Stimulated activated CD4-positive, alpha-beta T cell treated with anti-CD3 and anti-CD28 coated beads, Interleukin-4, amount 100 ng/mL, for 4 hours (primary cell): Measurements from ENCODE around the gene PAGE1.
"Not testable (repeated sequence)": the region's sequence is repeated elsewhere in the genome, so short reads cannot be mapped to it uniquely, and the experiment has no call there.

Source experiments
- DNase-seq, 2 experiments: peaks; one replicate each; pipeline ENCODE4 v3.0.0-alpha.2; 2020

Gene PAGE1, protein sequence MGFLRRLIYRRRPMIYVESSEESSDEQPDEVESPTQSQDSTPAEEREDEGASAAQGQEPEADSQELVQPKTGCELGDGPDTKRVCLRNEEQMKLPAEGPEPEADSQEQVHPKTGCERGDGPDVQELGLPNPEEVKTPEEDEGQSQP

DNA sequence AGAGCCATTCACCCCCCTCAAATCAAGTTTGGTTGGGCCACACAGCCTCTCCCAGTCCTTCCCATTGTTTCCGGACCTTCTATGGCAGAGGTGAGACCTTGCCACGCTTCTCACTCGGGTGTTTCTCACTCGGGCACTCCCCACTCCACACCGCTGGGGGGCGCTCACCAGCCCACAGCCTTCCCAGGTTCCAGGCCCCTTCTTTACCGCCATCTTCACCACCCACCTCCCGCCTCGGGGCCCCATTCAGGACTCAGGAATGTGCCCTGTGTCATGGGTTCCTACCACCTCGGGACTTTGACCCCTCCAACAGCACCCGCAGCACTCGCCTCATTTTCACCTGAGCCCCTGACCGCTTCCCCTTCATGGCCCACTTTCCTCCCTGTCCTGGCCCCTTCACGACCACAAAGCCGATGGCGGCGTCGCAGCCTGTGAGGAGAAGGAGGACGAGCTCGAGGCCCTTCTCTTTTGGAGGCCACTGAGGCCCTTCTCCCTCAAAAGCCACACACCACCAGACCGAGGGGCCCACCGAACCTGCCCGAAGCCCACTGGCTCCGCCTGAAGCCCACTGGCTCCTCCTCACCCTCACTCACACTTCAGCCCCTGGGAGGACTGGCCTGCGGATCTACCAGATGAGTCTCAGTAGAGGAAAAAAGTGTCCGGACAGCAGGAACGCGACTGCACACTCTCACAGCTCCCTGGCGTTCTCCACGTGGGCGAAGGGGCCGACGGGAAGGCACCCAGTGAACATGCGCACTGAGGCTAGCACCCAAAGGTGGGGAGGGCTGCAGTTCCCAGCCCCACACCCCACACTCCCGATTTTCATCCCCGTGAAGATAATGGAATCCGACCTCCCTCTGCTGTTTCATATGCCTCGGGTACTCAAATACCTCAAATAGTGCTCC is at the start of gene PAGE1:
PAGE1 (minus strand) TSS at position 709 of the 905 bp plus-strand sequence. CDS start 1,214 bp downstream, outside the sequence.
- no peak for DNase-seq

DNA sequence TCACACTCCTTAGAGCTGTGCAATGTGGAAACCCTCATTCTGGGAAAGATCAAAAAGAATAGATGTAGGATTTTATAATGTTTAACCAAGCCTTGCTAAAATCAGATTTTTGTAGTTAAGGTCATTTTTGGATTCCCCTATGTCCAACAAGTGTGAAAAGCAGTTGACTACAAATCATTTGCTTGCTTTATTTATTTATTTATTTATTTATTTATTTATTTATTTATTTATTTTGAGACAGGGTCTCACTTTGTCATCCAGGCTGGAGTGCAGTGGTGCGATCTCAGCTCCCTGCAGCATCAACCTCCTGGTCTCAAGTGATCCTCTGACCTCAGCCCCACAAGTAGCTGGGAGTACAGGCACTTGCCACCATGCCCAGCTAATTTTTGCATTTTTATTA is 45.7 kb upstream of the PAGE1 start:
- DNase-seq = not testable (repeated sequence)

DNA sequence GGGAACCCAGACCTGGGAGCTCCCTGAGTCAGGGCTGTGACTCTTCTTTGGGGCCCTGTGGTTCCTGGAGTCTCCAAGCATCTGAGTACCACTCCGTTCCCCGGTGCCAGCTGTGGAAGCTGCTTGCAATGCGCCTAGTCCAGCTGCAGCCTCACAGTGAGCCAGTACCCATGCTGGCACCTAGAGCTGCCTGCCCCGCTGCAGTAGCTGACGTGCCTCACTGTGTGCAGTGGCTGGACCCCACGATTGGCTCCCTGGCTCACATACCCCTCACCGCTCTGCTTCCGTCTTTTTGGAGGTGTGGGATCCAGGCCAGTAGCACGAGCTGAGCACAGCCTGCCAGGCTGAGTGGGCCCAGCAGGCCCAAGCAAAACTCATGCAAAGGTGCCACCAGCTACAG is 32.1 kb upstream of the PAGE1 start:
- no peak for DNase-seq

DNA sequence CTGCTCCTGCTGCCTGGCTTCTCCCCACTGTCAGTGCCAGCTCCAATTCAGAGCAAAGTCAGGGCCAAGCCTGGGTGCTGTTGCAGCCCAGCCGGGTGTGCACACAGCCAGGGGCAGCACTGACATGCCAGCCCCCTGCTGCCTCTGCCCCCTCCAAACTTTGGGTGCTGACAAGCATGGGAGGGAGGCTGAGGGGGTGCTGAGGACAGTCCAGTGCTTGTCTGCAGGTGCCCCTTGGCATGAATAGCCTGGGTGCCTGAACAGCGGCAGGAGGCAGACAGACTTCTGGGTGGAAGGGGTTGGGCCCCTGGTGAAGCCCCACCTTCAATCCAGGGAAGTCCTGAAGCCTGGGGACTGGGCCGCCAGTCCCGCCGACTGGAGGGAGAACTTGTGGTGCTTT is 31.2 kb upstream of the PAGE1 start:
- DNase-seq = no peak

DNA sequence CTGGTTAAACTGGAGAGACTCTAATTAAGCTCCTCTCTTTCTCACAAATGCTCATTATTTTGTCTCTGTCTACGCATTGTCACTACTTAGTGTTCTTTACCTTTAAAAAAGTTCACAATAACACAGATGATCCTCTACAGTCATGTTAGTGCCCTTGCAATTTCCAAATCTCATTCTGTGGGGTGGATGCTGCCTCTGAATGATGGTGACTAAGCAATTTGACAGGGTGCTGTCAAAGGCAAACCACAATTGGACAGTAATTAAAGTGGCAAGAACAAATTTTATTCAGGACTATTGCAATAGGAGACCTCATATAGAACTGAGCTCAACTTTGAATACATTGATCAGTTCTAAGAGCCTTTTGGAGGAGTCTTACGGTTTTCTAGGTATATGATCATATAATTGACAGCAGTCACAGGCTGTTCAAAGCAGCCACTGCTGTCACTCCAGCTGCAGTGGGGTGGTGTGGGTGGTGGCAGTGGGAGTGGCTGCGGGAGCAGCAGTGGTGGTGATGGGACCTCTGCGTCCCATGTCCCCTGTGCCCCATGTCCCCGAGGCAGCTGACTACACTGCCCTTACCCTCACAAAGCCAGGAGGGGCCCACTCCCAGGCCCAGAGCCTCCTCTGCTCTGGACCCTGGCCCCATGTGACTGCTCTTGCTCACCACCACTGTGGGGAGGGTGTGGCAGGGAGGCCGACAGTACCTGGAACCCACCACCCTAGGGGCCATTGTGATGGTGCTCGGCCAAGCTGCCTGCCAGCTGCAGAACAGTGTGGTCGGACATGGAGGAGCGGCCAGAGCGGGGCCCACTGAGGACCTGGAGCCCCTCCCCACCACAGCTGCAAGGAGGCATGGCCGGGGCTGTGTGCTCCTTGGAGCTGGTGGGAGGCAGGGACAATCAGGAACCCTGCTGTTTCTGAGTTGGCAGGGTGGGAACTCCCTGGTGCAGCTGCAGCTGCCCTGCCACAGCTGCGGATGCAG is 30.4 kb upstream of the PAGE1 start:
- DNase-seq = no peak

DNA sequence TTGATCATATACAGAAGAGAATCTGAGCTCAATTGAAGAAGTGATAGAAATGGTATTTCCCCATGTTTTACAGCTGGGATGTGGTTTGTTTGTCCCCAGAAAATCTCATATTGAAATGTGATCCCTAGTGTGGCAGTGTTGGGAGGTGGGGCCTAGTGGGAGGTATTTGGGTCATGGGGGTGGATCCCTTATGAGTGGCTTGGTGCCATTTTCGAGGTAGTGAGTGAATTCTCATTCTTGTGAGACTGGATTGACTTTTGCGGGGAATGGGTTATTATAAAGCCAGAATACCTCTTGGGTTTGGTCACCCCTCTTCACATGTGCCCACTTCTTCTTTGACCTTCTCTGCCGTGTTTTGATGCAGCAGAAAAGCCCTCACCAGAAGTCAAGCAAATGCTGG is 29.6 kb upstream of the PAGE1 start:
- DNase-seq = no peak

DNA sequence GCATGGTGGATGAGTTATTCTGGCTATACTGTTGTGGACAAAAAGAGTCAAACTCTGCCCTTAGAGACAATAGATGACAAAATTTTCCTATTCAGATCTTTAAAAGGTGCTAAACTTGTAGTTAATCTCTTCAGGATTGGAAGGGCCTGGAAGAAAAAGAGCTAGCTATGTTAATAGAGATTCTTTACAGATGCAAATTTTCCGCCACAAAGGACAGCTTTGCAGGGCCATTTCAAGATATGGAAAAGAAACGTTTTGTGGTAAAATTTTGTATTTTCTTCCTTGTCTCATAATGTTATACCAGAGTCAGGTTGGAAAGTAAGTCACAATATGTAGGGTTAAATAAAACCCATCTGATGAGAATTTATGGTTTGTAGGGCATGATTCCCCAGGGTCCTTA is 24.3 kb upstream of the PAGE1 start:
- DNase-seq = not testable (repeated sequence)

DNA sequence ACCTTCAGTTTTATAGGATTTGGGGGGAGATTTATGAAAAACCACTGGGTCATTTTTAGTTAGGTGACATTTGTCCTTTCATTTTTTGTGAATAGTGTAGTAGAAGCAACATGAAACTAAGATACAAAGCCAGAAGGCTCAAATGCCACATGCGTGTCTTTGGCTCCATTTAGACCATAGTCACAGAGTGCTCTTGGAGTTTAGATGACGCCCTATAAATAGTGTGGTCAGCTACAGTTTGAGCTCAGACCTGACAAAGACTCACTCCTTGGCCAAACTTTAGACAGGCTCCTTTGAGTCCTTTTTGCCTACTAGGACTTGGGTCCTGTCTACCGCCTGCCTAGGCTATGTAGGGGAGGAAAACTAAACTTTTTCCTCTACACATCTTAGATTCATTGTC is 16.8 kb upstream of the PAGE1 start:
- DNase-seq = no peak

DNA sequence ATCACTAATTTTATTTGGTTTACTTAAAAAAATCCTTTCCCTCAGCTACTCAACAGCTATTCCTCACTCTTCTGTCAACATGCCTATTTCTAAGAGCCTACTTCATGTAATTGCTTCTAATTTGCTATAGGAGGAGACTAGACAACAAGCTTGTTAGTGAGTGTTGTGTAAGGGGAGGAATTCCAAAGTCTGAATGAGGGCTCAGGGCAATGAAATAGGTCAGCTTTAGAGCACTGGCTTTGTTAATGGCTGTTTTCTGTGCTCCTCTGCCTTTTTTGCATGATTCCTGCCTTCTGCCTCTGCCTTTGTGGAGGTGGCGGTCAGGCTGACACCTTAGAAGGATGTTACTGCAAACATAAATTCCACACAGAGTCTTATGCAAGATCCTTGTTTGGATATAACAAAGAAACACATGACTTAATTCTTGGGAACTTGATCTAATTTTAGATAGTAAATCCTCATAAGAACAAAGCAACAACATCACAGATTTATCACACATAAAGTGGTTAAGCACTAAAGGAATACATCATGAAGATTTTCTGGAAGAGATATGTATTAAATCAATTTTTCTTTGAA is 15.0 kb upstream of the PAGE1 start:
- no peak for DNase-seq

DNA sequence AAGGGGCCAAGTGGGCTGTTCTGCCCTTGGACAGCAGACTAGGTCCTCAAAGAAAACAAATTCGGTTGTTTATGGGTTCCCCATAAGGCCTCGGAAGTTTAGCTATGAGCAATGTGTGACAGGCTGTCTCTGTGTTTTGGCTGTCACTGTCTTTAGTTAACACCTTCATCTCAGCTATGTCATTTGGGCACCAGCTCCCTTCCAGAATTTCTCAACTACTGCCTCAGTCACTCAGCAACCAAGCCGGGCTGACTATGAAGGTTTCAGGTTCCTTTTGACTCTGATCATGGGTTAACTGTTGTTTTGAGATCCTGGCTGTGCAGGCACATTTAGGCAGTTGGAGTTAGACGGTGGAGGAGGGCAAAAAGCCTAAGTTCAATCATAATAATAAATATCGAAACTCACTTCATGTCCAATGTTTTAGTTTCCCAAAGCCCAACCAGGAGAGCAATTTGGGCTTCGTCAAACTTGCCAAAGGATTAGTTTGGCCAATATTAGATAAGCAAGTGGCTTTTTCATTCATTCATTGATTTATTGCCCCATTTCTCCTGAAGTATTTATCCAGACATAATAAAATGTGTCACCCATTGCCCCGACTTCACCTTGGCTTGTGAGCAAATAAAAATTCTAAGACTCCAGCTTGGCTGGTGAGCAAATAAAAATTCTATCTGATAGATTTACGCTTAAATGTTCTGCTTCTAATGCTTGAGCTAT is 9.1 kb upstream of the PAGE1 start:
- DNase-seq = no peak

DNA sequence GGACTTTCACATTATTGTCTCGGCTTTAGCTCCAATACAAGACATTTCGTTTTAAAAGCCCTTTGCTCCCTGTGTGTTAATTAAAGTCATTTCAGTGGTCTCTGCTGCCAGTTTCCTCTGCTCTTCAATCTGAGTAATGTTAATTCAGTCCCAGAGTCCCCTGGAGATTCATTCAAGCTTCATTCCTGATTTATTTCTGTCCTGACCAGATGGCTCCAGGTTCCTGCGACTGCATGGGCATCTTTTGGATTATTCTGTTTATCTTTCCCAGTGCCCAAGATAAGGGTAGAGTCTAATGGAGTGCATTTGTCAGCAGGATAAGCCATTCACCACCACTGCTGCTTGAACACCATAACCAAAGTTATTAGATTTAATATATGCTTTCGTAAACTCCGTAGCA is 6.1 kb upstream of the PAGE1 start:
- no peak for DNase-seq

DNA sequence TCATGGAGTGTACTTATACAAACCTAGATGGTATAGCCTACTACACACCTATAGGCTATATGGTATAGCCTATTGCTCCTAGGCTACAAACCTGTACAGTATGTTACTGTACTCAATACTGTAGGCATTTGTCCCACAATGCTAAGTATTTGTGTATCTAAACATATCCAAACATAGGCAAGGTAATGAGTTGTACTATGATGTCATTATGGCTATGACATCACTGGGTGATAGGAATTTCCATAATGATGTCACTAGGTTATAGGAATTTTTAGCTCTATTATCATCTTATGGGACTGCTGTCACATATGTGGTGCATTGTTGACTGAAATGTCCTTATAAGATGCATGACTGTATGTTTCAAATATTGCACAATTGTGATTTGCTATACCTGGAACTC is 5.5 kb upstream of the PAGE1 start:
- no peak for DNase-seq

DNA sequence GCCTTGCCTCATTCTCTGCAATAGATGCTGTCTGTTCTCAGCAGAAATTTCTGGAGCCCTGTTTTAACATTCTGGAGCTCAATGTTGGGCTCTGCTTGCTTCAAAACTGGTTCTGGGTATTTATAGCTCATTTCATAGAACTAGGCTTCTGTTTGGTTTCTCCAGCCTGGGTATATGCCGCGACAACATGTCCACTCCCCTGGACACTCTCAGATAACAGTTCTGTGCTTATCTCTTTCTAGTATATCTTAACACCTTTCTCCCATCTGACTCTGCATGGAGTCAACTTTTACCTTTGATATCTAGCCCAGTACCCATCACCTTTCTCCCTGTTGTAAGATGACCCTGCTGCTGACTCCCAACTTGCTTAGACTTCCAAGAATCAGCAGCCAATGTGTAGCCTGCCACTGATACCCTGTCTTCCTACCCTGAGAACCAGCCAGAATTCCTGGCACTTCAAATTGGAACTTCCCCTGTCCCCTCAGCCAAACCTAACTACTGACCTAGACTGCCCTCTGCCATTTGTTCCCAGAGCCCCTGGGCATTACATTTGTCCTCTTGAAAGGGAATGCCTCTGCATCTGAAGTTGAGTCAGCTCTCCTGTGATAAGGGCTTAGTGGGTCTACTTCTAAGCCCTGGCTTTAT is 20.6 kb downstream of the PAGE1 start:
- DNase-seq = no peak

DNA sequence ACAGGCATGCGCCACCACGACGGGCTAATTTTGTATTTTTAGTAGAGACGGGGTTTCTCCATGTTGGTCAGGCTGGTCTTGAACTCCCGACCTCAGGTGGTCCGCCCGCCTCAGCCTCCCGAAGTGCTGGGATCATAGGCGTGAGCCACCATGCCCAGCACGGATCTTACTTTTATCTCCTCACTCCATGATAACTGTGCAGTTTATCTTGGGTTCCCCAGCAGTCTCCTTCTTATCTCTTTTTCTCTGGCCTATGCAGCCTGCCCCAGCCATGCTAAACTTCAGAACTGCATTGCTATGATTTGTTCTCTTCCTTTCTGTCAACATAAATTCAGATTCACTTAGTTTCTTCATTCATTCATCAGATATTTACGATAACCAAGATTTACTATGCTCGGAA is 22.4 kb downstream of the PAGE1 start:
- no peak for DNase-seq

DNA sequence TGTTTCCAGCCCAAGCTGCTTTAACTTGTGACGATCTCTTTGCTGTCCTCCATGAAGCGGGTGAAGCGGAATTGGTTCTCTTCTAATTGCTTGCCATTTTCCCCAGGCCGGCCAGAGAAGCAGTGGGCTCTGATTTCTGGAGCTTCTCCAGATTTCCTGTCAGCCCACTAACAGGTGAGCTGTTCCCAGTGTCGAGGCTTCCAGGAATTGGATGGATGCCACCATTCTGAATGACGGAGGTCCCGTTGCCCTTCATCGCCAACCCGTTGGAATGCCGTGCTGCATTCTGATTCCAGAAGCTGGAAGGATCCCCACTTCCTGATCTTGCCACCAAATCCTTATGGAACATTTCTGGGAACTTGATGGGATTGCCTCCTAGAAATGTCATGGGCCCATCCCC is 31.0 kb downstream of the PAGE1 start:
- no peak for DNase-seq

DNA sequence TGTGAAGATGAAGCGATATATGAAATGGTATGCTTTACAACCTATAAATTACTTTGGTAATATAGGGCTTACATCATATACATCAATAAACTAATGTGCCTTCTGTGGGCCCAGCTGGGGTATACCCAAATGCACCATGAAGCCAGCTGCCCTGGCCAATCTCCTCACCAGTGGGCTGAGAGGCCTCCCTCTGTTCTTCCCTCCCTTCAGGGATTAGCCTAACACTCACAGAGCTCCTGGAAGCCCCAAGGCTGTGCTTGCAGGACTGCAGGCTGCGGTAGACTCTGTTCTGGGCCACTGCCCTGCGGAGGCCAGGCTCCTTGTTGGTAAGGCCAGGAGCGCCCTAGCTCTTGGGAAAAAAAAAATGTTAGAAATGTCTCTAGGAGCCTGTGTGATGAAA is 33.9 kb downstream of the PAGE1 start:
- no peak for DNase-seq

DNA sequence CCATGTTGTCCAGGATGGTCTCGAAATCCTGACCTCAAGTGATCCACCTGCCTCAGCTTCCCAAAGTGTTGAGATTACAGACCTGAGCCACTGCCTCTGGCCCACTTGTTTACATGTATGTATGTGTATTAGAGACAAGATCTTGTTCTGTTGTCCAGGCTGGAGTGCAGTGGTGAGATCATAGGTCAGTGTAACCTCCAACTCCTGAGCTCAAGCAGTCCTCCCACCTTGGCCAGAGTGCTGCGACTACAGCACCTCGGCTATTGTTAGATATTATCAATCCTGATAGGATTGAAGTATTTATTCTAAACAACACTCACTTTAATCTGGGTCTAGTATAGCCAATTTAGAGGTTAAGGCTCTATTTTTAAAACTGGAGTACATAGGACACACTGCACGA is 36.0 kb downstream of the PAGE1 start:
- no peak for DNase-seq

DNA sequence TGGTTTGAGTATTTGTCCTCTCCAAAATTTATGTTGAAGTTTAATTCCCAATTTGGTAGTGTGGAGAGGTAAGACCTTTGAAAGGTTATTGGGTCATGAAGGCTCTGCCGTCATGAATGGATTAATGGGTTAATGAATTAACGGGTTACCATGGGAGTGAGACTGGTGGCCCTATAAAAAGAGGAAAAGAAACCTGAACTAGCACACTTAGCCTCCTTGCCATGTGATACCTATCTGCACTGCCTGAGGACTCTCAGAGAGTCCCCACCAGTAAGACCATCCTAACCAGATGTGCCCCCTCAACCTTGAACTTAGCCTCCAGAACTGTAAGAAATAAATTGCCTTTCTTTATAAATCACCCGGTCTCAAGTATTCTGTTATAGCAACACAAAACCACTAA is 39.3 kb downstream of the PAGE1 start:
- no peak for DNase-seq

DNA sequence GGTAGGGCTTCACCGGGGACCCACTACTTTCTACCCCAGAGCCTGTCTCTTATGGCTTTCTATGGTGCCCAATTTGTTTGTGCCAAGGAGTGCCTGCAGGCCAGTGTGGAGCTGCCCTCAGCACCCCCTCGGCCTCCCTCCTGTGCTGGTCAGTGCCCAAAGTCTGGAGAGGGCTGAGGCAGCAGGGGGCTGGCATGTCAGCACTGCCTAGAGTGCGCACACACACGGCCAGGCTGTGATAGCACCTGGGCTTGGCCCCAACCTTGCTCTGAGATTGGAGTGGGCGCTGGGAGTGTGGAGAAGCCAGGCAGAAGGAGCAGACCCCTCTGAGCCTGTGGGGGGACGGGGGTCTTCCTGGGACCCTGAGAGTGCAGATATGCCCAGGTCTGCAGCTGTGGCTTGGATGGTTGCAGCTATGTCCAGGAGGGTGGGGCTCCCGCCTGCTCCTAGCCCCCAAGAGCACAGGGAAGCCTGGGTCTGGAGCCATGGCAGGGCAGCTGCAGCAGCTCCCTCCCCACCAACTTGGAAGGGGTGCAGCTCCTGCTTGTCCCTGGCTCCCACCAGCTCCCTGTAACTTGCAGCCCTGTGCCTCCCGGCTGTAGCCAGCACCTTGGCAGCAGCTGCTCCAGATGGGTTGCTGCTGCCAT is 50.7 kb downstream of the PAGE1 start:
- DNase-seq = no peak
